ENCODE data around the gene HAUS2. TPM values are rescaled to one million over a fixed set of nuclear protein-coding genes. Genes with fewer than 3 reads are reported as not detected.

Gene HAUS2
- total and polyA plus RNA-seq, 10 donors = 6.7 to 33.7 (median 16.8) TPM

Other genes with a start within 250 kb of the HAUS2 start
- gene CAPN3, start 189.3 kb upstream of the HAUS2 start, total RNA-seq = 10 to 100 TPM; 14.6 to 24.2 (median 16.7) TPM
- 10 to 100 TPM; 20.3 to 40.5 (median 29.7) TPM for gene CAPN3, start 189.3 kb upstream of the HAUS2 start, polyA plus RNA-seq
- gene ZNF106, start 57.7 kb upstream of the HAUS2 start, total RNA-seq = 10 to 100 TPM; 62.5 to 93.3 (median 75.7) TPM
- gene ZNF106, start 57.7 kb upstream of the HAUS2 start, polyA plus RNA-seq = 1 to 10 TPM; 4.6 to 9.2 (median 5.3) TPM
- 100 to 1,000 TPM in 6 of 7 donors, 10 to 100 TPM in 1; 98.8 to 151 (median 115) TPM for gene SNAP23, start 53.2 kb upstream of the HAUS2 start, total RNA-seq
- gene SNAP23, start 53.2 kb upstream of the HAUS2 start, polyA plus RNA-seq = 10 to 100 TPM; 60.8 to 79.9 (median 66.7) TPM
- 10 to 100 TPM; 11.5 to 21.4 (median 17.9) TPM for gene LRRC57, start within 50 bp of the HAUS2 start, total RNA-seq
- 1 to 10 TPM; 3.9 to 7.8 (median 5.9) TPM for gene LRRC57, start within 50 bp of the HAUS2 start, polyA plus RNA-seq
- 10 to 100 TPM; 14.2 to 30.8 (median 23.6) TPM for gene STARD9, start 26.8 kb downstream of the HAUS2 start, total RNA-seq
- gene STARD9, start 26.8 kb downstream of the HAUS2 start, polyA plus RNA-seq = 1 to 10 TPM in 2 of 3 donors, under 1 TPM in 1; 0.97 to 4.4 (median 2.8) TPM
- 10 to 100 TPM; 12.4 to 21.6 (median 18.3) TPM for gene CDAN1, start 188.3 kb downstream of the HAUS2 start, total RNA-seq
- 10 to 100 TPM in 2 of 3 donors, 1 to 10 TPM in 1; 7.5 to 12.9 (median 12.1) TPM for gene CDAN1, start 188.3 kb downstream of the HAUS2 start, polyA plus RNA-seq